ENCODE results near the gene DPM1. TPM values are rescaled to one million over a fixed set of nuclear protein-coding genes. Genes with fewer than 3 reads are reported as not detected.

DPM1 gene
- polyA plus RNA-seq, 3 donors, result 59.0 to 70.1 (median 62.2) TPM

Other genes with a start within 250 kb of the DPM1 start
- gene PARD6B, start 227.0 kb downstream of the DPM1 start, polyA plus RNA-seq (ENCODE audit: insufficient read length in 3 of 3), result 10 to 100 TPM; 18.5 to 25.7 (median 20.5) TPM
- 1 to 10 TPM; 4.6 to 5.9 (median 5.5) TPM for gene BCAS4, start 163.5 kb downstream of the DPM1 start, polyA plus RNA-seq (ENCODE audit: insufficient read length in 3 of 3)
- 100 to 1,000 TPM; 114 to 155 (median 130) TPM for gene ADNP, start 27.1 kb downstream of the DPM1 start, polyA plus RNA-seq (ENCODE audit: insufficient read length in 3 of 3)
- gene MOCS3, start 286 bp upstream of the DPM1 start, polyA plus RNA-seq (ENCODE audit: insufficient read length in 3 of 3), result 1 to 10 TPM; 4.8 to 5.6 (median 5.4) TPM
- 1 to 10 TPM; 4.5 to 7.9 (median 5.7) TPM for gene KCNG1, start 64.6 kb upstream of the DPM1 start, polyA plus RNA-seq (ENCODE audit: insufficient read length in 3 of 3)